Vagina (tissue), 2 donors: ENCODE measurements around the gene PNLIPRP2. TPM values are rescaled to one million over a fixed set of nuclear protein-coding genes. Genes with fewer than 3 reads are reported as not detected.

Source experiments
- DNase-seq, 2 donors: peaks; one replicate each; pipeline ENCODE4 v3.0.0-alpha.2; 2017; ENCODE audit errors: extremely low spot score in 2 of 2
- H3K27ac ChIP-seq: fragments of 200-600 bp; sonication (generic); one replicate; pipeline ENCODE4 v1.5.1; 2019
- H3K27me3 ChIP-seq: fragments of 200-600 bp; sonication (generic); one replicate; pipeline ENCODE4 v1.5.1; 2019
- H3K36me3 ChIP-seq, 2 donors: fragments of 200-600 bp; sonication (generic); one replicate each; pipeline ENCODE4 v1.5.1; 2017 to 2019
- H3K4me1 ChIP-seq: fragments of 200-600 bp; sonication (generic); one replicate; pipeline ENCODE4 v1.5.1; 2019
- H3K4me3 ChIP-seq, 2 donors: fragments of 200-600 bp; sonication (generic); 1 replicate in 1 of 2; 2 replicates in 1 of 2; pipeline ENCODE4 v1.5.1; 2016 to 2019
- H3K9me3 ChIP-seq: fragments of 200-600 bp; sonication (generic); one replicate; pipeline ENCODE4 v1.5.1; 2019
- CTCF ChIP-seq, 3 experiments: fragments of 450-650 bp in 2 of 3; fragments of 200-600 bp in 1 of 3; sonication (generic) in 1 of 3; IDR thresholded peaks; one replicate each; pipeline ENCODE4 v1.5.1; 2017 to 2019; ENCODE audit warnings: antibody characterized with exemption in 3 of 3, mild to moderate bottlenecking in 2 of 3, moderate library complexity in 2 of 3
- POLR2A ChIP-seq, 2 donors: fragments of 450-650 bp; IDR thresholded peaks; one replicate each; pipeline ENCODE4 v1.6.1; 2017; ENCODE audit warnings: antibody characterized with exemption in 2 of 2, mild to moderate bottlenecking in 2 of 2, moderate library complexity in 2 of 2
- POLR2AphosphoS5 ChIP-seq, 2 donors: sonication (generic); formaldehyde crosslinking; IDR thresholded peaks; one replicate each; pipeline ENCODE4 v1.9.0; 2017; ENCODE audit warnings: antibody characterized with exemption in 2 of 2, mild to moderate bottlenecking in 2 of 2, low read depth in 1 of 2; ENCODE audit not compliant: insufficient read depth in 1 of 2
- intact Hi-C: fragments of 100-400 bp; cut with DNase I; formaldehyde crosslinking; loops from one replicate; pipeline ENCODE4 v1.15.1; 2023
- total RNA-seq: library from RNA; depleted of rRNA; stranded (reverse); fragments of >200 nt; gene quantifications from one replicate; pipeline ENCODE4 v1.2.3, GENCODE V29; 2016

The PNLIPRP2 gene
- total RNA-seq, 1 donor from 2014 or later = not detected

GRCh38 chr10:116597543-116597942 lies 23.2 kb upstream of the PNLIPRP2 start:
- DNase-seq = no peak
- H3K4me1 ChIP-seq = no peaks in the 10 kb centered on the region
- intact Hi-C loops = no loop called here
- no peaks in the 10 kb centered on the region for H3K36me3 ChIP-seq
- H3K4me3 ChIP-seq = no peak overlapping the region
- no peaks in the 10 kb centered on the region for H3K9me3 ChIP-seq
- no peaks in the 10 kb centered on the region for H3K27me3 ChIP-seq
- no peak overlapping the region for H3K27ac ChIP-seq
- TF ChIP-seq POLR2AphosphoS5 (IDR thresholded peaks at IDR 0.05; ENCODE audit: insufficient read depth in 1 of 2, low read depth in 1 of 2) = no peak
- no peak for TF ChIP-seq CTCF (IDR thresholded peaks at IDR 0.05)

GRCh38 chr10:116598329-116598728 lies 22.4 kb upstream of the PNLIPRP2 start:
- H3K27ac ChIP-seq = no peak overlapping the region
- no peaks in the 10 kb centered on the region for H3K36me3 ChIP-seq
- no peak overlapping the region for H3K4me3 ChIP-seq
- TF ChIP-seq POLR2A (IDR thresholded peaks at IDR 0.05) = no peak
- no peak for TF ChIP-seq CTCF (IDR thresholded peaks at IDR 0.05)
- no peak for TF ChIP-seq POLR2AphosphoS5 (IDR thresholded peaks at IDR 0.05; ENCODE audit: insufficient read depth in 1 of 2, low read depth in 1 of 2)
- no peaks in the 10 kb centered on the region for H3K9me3 ChIP-seq
- intact Hi-C loops = no loop called here
- DNase-seq = no peak
- H3K27me3 ChIP-seq = no peaks in the 10 kb centered on the region
- H3K4me1 ChIP-seq = no peaks in the 10 kb centered on the region

- no peak overlapping the region for H3K4me3 ChIP-seq
- no peaks in the 10 kb centered on the region for H3K36me3 ChIP-seq
- no peak overlapping the region for H3K27ac ChIP-seq
- H3K27me3 ChIP-seq = no peaks in the 10 kb centered on the region
- H3K9me3 ChIP-seq = no peaks in the 10 kb centered on the region
- intact Hi-C loops = no loop called here
- no peak for DNase-seq
- H3K4me1 ChIP-seq = no peaks in the 10 kb centered on the region
- TF ChIP-seq POLR2AphosphoS5 (IDR thresholded peaks at IDR 0.05; ENCODE audit: insufficient read depth in 1 of 2, low read depth in 1 of 2) = no peak
- TF ChIP-seq CTCF (IDR thresholded peaks at IDR 0.05) = no peak
- no peak for TF ChIP-seq POLR2A (IDR thresholded peaks at IDR 0.05)
These were observed 20.8 kb upstream of the PNLIPRP2 start for GRCh38 chr10:116599991-116600390.

- no peaks in the 10 kb centered on the region for H3K4me1 ChIP-seq
- intact Hi-C loops = no loop called here
- no peaks in the 10 kb centered on the region for H3K27me3 ChIP-seq
- no peak overlapping the region for H3K4me3 ChIP-seq
- DNase-seq = no peak
- no peaks in the 10 kb centered on the region for H3K9me3 ChIP-seq
- no peak overlapping the region for H3K27ac ChIP-seq
- H3K36me3 ChIP-seq = no peaks in the 10 kb centered on the region
- TF ChIP-seq POLR2AphosphoS5 (IDR thresholded peaks at IDR 0.05; ENCODE audit: insufficient read depth in 1 of 2, low read depth in 1 of 2) = no peak
- TF ChIP-seq CTCF (IDR thresholded peaks at IDR 0.05) = no peak
- TF ChIP-seq POLR2A (IDR thresholded peaks at IDR 0.05) = no peak
These were observed 17.9 kb upstream of the PNLIPRP2 start for GRCh38 chr10:116602648-116603400.

- Histone ChIP-seq H3K4me1 (no peaks in the 10 kb centered on the region), H3K9me3 (no peaks in the 10 kb centered on the region), H3K27ac (no peak overlapping the region), H3K4me3 (no peak overlapping the region), H3K36me3 (no peaks in the 10 kb centered on the region), H3K27me3 (no peaks in the 10 kb centered on the region)
- intact Hi-C loops = no loop called here
- no peak for DNase-seq
- TF ChIP-seq POLR2AphosphoS5 (IDR thresholded peaks at IDR 0.05; ENCODE audit: insufficient read depth in 1 of 2, low read depth in 1 of 2) (no peak), CTCF (IDR thresholded peaks at IDR 0.05) (no peak), POLR2A (IDR thresholded peaks at IDR 0.05) (no peak)
These were observed 14.7 kb upstream of the PNLIPRP2 start for GRCh38 chr10:116606061-116606483.
